ENCODE results near the gene ALAD.
"Not testable (repeated sequence)": the region's sequence is repeated elsewhere in the genome, so short reads cannot be mapped to it uniquely, and the experiment has no call there.

Gene ALAD

GRCh38 chr9:113444736-113445135 lies 43.7 kb upstream of the ALAD start:
- Histone ChIP-seq H2AFZ (ENCODE audit: low read depth, low read length, severe bottlenecking) (no peak overlapping the region), H3K79me2 (ENCODE audit: insufficient read depth, low read length) (no peaks in the 10 kb centered on the region), H3K27ac (ENCODE audit: low read depth, low read length) (no peak overlapping the region), H3K9me2 (replicated peaks; ENCODE audit: insufficient read depth, low read length) (no peaks in the 10 kb centered on the region), H3K36me3 (ENCODE audit: low read length) (no peaks in the 10 kb centered on the region), H3K27me3 (ENCODE audit: low read length) (no peaks in the 10 kb centered on the region), H3K4me2 (ENCODE audit: low read depth, low read length, poor library complexity, severe bottlenecking) (no peak overlapping the region), H4K20me1 (ENCODE audit: low read depth, low read length) (no peaks in the 10 kb centered on the region), H3K4me3 (ENCODE audit: insufficient read depth, low read length, poor library complexity, severe bottlenecking) (no peak overlapping the region), H3F3A (ENCODE audit: insufficient read depth) (no peaks in the 10 kb centered on the region), H3K9ac (ENCODE audit: low read length) (no peak overlapping the region), H3K9me3 (ENCODE audit: insufficient read depth, low read length) (no peaks in the 10 kb centered on the region)
- TF ChIP-seq CTCF (IDR thresholded peaks at IDR 0.05; ENCODE audit: insufficient read depth, low read length, poor library complexity, severe bottlenecking) (no peak), EZH2phosphoT487 (conservative IDR thresholded peaks at IDR 0.05; ENCODE audit: low read length) (no peak)

GRCh38 chr9:113437716-113438115 lies 36.6 kb upstream of the ALAD start:
- not testable (repeated sequence) for H3K4me2 ChIP-seq (ENCODE audit: low read depth, low read length, poor library complexity, severe bottlenecking); H3K79me2 ChIP-seq (ENCODE audit: insufficient read depth, low read length); H4K20me1 ChIP-seq (ENCODE audit: low read depth, low read length); H2AFZ ChIP-seq (ENCODE audit: low read depth, low read length, severe bottlenecking); H3K27me3 ChIP-seq (ENCODE audit: low read length); H3K4me3 ChIP-seq (ENCODE audit: insufficient read depth, low read length, poor library complexity, severe bottlenecking); H3K9me3 ChIP-seq (ENCODE audit: insufficient read depth, low read length); H3K9ac ChIP-seq (ENCODE audit: low read length); H3F3A ChIP-seq (ENCODE audit: insufficient read depth); H3K9me2 ChIP-seq (replicated peaks; ENCODE audit: insufficient read depth, low read length); H3K36me3 ChIP-seq (ENCODE audit: low read length); H3K27ac ChIP-seq (ENCODE audit: low read depth, low read length)

GRCh38 chr9:113436728-113437515 lies 35.8 kb upstream of the ALAD start:
- no peak overlapping the region for H3K4me2 ChIP-seq (ENCODE audit: low read depth, low read length, poor library complexity, severe bottlenecking)
- no peaks in the 10 kb centered on the region for H3K79me2 ChIP-seq (ENCODE audit: insufficient read depth, low read length)
- no peaks in the 10 kb centered on the region for H4K20me1 ChIP-seq (ENCODE audit: low read depth, low read length)
- H3F3A ChIP-seq (ENCODE audit: insufficient read depth), result no peaks in the 10 kb centered on the region
- no peaks in the 10 kb centered on the region for H3K27me3 ChIP-seq (ENCODE audit: low read length)
- no peaks in the 10 kb centered on the region for H3K36me3 ChIP-seq (ENCODE audit: low read length)
- no peak overlapping the region for H3K27ac ChIP-seq (ENCODE audit: low read depth, low read length)
- H2AFZ ChIP-seq (ENCODE audit: low read depth, low read length, severe bottlenecking), result no peak overlapping the region
- H3K9me2 ChIP-seq (replicated peaks; ENCODE audit: insufficient read depth, low read length), result no peaks in the 10 kb centered on the region
- no peaks in the 10 kb centered on the region for H3K9me3 ChIP-seq (ENCODE audit: insufficient read depth, low read length)
- TF ChIP-seq CTCF (IDR thresholded peaks at IDR 0.05; ENCODE audit: insufficient read depth, low read length, poor library complexity, severe bottlenecking), result no peak
- no peak for TF ChIP-seq EZH2phosphoT487 (conservative IDR thresholded peaks at IDR 0.05; ENCODE audit: low read length)
- no peak overlapping the region for H3K4me3 ChIP-seq (ENCODE audit: insufficient read depth, low read length, poor library complexity, severe bottlenecking)
- H3K9ac ChIP-seq (ENCODE audit: low read length), result no peak overlapping the region

- no peaks in the 10 kb centered on the region for H3K9me3 ChIP-seq (ENCODE audit: insufficient read depth, low read length)
- no peaks in the 10 kb centered on the region for H3K36me3 ChIP-seq (ENCODE audit: low read length)
- H3K9ac ChIP-seq (ENCODE audit: low read length), result no peak overlapping the region
- no peaks in the 10 kb centered on the region for H3F3A ChIP-seq (ENCODE audit: insufficient read depth)
- H2AFZ ChIP-seq (ENCODE audit: low read depth, low read length, severe bottlenecking), result no peak overlapping the region
- H4K20me1 ChIP-seq (ENCODE audit: low read depth, low read length), result no peaks in the 10 kb centered on the region
- no peak overlapping the region for H3K4me2 ChIP-seq (ENCODE audit: low read depth, low read length, poor library complexity, severe bottlenecking)
- H3K27me3 ChIP-seq (ENCODE audit: low read length), result no peaks in the 10 kb centered on the region
- no peaks in the 10 kb centered on the region for H3K9me2 ChIP-seq (replicated peaks; ENCODE audit: insufficient read depth, low read length)
- no peak overlapping the region for H3K4me3 ChIP-seq (ENCODE audit: insufficient read depth, low read length, poor library complexity, severe bottlenecking)
- no peak overlapping the region for H3K27ac ChIP-seq (ENCODE audit: low read depth, low read length)
- H3K79me2 ChIP-seq (ENCODE audit: insufficient read depth, low read length), result no peaks in the 10 kb centered on the region
- TF ChIP-seq EZH2phosphoT487 (conservative IDR thresholded peaks at IDR 0.05; ENCODE audit: low read length), result no peak
- no peak for TF ChIP-seq CTCF (IDR thresholded peaks at IDR 0.05; ENCODE audit: insufficient read depth, low read length, poor library complexity, severe bottlenecking)
These were observed 30.1 kb upstream of the ALAD start for GRCh38 chr9:113431191-113431590.

All from SU-DHL-6 (cell line).